Activated CD4-positive, alpha-beta memory T cell treated with anti-CD3 and anti-CD28 coated beads for 36 hours (primary cell): ENCODE measurements around the gene VPS33A. TPM values are rescaled to one million over a fixed set of nuclear protein-coding genes. Genes with fewer than 3 reads are reported as not detected.

Experiments used
- total RNA-seq, 2 experiments: library from RNA; stranded (reverse); gene quantifications; one replicate each; pipeline ENCODE4 v1.2.3, GENCODE V29; 2021

The VPS33A gene
- total RNA-seq, 2 experiments from 2014 or later: 24.2 to 24.6 TPM

Other genes with a start within 250 kb of the VPS33A start
- 1 to 10 TPM; 3.6 to 4.0 TPM for gene BCL7A, start 244.6 kb downstream of the VPS33A start, total RNA-seq
- gene MLXIP, start 187.7 kb downstream of the VPS33A start, total RNA-seq: 10 to 100 TPM; 17.5 to 19.6 TPM
- 1 to 10 TPM; 3.8 to 4.0 TPM for gene IL31, start 92.3 kb downstream of the VPS33A start, total RNA-seq
- under 1 TPM; 0.41 to 0.76 TPM for gene LRRC43, start 83.4 kb downstream of the VPS33A start, total RNA-seq
- gene B3GNT4, start 62.8 kb downstream of the VPS33A start, total RNA-seq: 1 to 10 TPM; 2.3 to 3.6 TPM
- gene DIABLO, start 40.4 kb downstream of the VPS33A start, total RNA-seq: 10 to 100 TPM; 51.8 to 52.0 TPM
- 10 to 100 TPM; 69.2 to 71.8 TPM for gene CLIP1, start 156.2 kb upstream of the VPS33A start, total RNA-seq
- 10 to 100 TPM; 27.7 to 28.5 TPM for gene ZCCHC8, start 234.4 kb upstream of the VPS33A start, total RNA-seq